Kidney epithelial cell (primary cell): ENCODE results near the gene ABCB9. TPM values are rescaled to one million over a fixed set of nuclear protein-coding genes. Genes with fewer than 3 reads are reported as not detected.

ENCODE experiments used
- DNase-seq: peaks from one replicate; pipeline ENCODE4 v3.0.0-alpha.2; 2010; ENCODE audit warnings: low read depth
- H3K27me3 ChIP-seq: 2 replicates; pipeline ENCODE4 v1.6.0; 2011; ENCODE audit warnings: low read length; ENCODE audit not compliant: control insufficient read depth, insufficient read depth
- H3K36me3 ChIP-seq: 2 replicates; pipeline ENCODE4 v1.5.1; 2011; ENCODE audit warnings: low read length; ENCODE audit not compliant: control insufficient read depth, insufficient read depth
- H3K4me3 ChIP-seq: 2 replicates; pipeline ENCODE4 v1.5.1; 2011; ENCODE audit warnings: low read depth, mild to moderate bottlenecking, control low read depth, low read length
- CTCF ChIP-seq: IDR thresholded peaks from 2 replicates; pipeline ENCODE4 v1.5.1; 2011; ENCODE audit warnings: mild to moderate bottlenecking, moderate library complexity, low read length, control low read depth, inconsistent platforms; ENCODE audit not compliant: insufficient read depth, poor library complexity, severe bottlenecking
- total RNA-seq: library from RNA; depleted of rRNA; stranded (reverse); fragments of >200 nt; gene quantifications from 2 replicates; pipeline ENCODE4 v1.2.3, GENCODE V29; 2015

ABCB9 gene
- total RNA-seq, 1 donor from 2014 or later = 10.6 TPM

- no peak for TF ChIP-seq CTCF
- DNase-seq = no peak
- no peak overlapping the region for H3K4me3 ChIP-seq
- no peaks in the 10 kb centered on the region for H3K27me3 ChIP-seq
- H3K36me3 ChIP-seq = no peaks in the 10 kb centered on the region
Measured at GRCh38 chr12:122988612-122989212, 22.4 kb upstream of the ABCB9 start.

- Histone ChIP-seq H3K27me3 (no peaks in the 10 kb centered on the region), H3K4me3 (no peak overlapping the region), H3K36me3 (no peaks in the 10 kb centered on the region)
- TF ChIP-seq CTCF = no peak
- DNase-seq = no peak
Measured at GRCh38 chr12:122988036-122988435, 21.8 kb upstream of the ABCB9 start.

- TF ChIP-seq CTCF = no peak
- Histone ChIP-seq H3K27me3 (no peaks in the 10 kb centered on the region), H3K36me3 (no peaks in the 10 kb centered on the region), H3K4me3 (no peak overlapping the region)
- no peak for DNase-seq
Measured at GRCh38 chr12:122987086-122987951, 21.1 kb upstream of the ABCB9 start.

GRCh38 chr12:122986258-122986871 is 20.1 kb upstream of the ABCB9 start:
- Histone ChIP-seq H3K36me3 (no peaks in the 10 kb centered on the region), H3K4me3 (no peak overlapping the region), H3K27me3 (no peaks in the 10 kb centered on the region)
- no peak for DNase-seq
- no peak for TF ChIP-seq CTCF

- no peak overlapping the region for H3K4me3 ChIP-seq
- no peaks in the 10 kb centered on the region for H3K36me3 ChIP-seq
- DNase-seq = no peak
- no peak for TF ChIP-seq CTCF
- H3K27me3 ChIP-seq = no peaks in the 10 kb centered on the region
Measured at GRCh38 chr12:122985338-122986257, 19.3 kb upstream of the ABCB9 start.
